PC-9 (cell line): Measurements from ENCODE around the gene NTM.

ENCODE experiments used
- CTCF ChIP-seq: fragments of 200-600 bp; sonication (generic); conservative IDR thresholded peaks from 2 replicates; pipeline ENCODE4 v1.6.1; 2017; ENCODE audit warnings: mixed run types, antibody characterized with exemption, mild to moderate bottlenecking, moderate library complexity
- EZH2 ChIP-seq: fragments of 200-600 bp; sonication (generic); IDR thresholded peaks from 2 replicates; pipeline ENCODE4 v1.8.0; 2017; ENCODE audit warnings: antibody characterized with exemption, low read depth

DNA sequence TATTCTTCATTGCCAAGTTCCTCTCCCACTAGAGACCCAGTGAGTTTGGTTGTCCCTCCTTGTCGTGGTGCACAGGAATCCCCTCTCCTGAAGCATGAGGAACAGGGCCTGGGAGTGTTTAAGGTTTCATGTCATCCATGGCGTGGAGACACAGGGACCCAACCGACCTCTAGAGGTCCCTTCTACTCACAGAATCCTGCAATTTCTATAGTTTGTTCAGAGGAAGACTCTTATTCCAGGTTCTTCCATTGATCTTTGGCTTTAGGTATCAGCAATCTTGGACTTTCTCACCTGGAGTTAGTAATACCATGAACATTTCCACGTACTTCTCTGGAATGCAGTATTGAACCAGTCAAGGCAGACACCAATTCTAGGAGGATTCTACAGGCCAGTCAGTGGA, 548.2 kb downstream of the NTM start:
- TF ChIP-seq CTCF (no peak), EZH2 (no peak)
